ENCODE measurements around the gene RFX8.
"Not testable (repeated sequence)": the region's sequence is repeated elsewhere in the genome, so short reads cannot be mapped to it uniquely, and the experiment has no call there.

RFX8 gene

DNA sequence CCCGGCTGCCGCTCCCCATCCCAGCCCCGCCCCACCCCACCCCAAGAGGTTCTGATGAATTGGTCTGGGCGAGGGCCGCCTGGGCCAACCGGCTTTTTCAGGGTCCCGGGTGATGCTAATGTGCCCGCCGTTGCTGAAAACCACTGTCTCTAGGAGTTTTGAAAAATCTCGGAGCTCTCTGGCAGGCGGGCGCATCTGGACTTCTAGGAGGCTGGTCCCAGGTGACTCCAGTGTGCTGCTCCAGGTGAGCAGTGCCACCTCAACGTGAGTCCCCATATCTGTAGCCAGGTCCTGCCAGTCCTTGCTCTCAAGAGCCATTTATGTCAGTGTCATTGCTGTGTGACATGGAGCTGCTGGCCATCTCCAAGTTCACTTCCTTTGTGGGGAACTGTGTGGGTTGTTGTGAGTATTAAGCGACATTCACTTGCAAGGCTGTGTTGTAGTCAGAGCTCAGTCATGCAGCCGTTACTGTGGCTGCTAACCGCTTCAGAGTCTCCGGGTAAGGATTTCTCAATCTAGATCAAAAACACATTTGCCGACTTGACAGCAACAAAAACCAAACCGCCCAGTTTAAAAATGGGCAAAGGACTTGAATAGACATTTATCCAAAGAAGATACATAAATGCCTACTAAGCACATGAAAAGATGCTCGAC is at the start of gene RFX8:
Gene RFX8, minus strand, starts transcription at position 382 of the 654 bp plus-strand sequence. CDS start 8,264 bp downstream, outside the sequence.
- peaks cover 22% of the 10 kb centered on the region for H3K27me3 Mint-ChIP-seq
- peak within 1 kb of the TSS; percentile 74 for H3K4me3 Mint-ChIP-seq
- no peaks in the 10 kb centered on the region for H3K9me3 Mint-ChIP-seq
- H3K36me3 Mint-ChIP-seq, result no peaks in the 10 kb centered on the region
- H3K4me1 Mint-ChIP-seq, result peaks cover 10% of the 10 kb centered on the region
- ATAC-seq, result peak; percentile 79
- no peak within 1 kb of the TSS for H3K27ac Mint-ChIP-seq

DNA sequence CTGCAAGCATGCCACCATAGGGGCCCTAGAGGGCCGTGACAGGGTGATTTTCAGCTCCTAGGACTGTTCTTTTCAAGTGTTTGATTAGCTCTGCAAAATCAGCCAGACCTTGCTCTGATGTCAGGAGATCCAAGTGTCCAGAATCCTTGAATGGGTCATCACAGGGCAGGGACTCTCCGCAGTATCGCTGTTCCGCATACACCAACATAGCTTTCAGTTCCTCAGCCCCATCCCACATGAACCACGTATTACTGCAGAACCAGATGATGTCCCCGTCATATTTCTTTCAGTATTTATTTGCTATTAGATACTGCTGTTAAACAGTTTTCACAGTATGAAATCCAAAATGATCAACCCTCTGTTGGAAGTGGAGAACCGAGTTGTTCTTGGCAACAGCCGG is 46.6 kb upstream of the RFX8 start:
- no peaks in the 10 kb centered on the region for H3K36me3 Mint-ChIP-seq
- peak; percentile 82 for ATAC-seq
- peaks cover 17% of the 10 kb centered on the region for H3K27me3 Mint-ChIP-seq
- peaks cover 4% of the 10 kb centered on the region for H3K9me3 Mint-ChIP-seq
- H3K4me1 Mint-ChIP-seq, result peaks cover 21% of the 10 kb centered on the region
- no peak overlapping the region for H3K4me3 Mint-ChIP-seq
- H3K27ac Mint-ChIP-seq, result no peak overlapping the region

DNA sequence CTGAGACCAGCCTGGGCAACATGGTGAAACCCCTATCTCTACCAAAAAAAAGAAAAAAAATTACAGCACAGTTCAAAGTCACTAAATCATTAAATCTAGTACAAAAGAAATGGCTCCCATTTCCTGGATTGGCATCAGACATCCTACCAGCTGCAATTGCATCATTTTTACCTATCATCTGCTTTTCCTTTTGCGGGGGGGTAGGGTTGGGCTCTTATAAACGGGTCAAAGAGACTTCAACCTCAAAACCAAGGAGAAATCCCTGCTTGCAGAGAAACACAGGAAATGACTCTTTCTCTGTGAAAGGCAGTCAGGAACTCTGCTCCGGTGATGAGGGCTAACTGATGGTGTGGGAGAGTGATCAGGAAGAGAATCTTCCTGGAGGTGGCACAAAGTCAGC is 45.3 kb upstream of the RFX8 start:
- Mint-ChIP-seq H3K27ac (no peak overlapping the region), H3K27me3 (peaks cover 5% of the 10 kb centered on the region), H3K4me1 (peaks cover 21% of the 10 kb centered on the region), H3K36me3 (no peaks in the 10 kb centered on the region), H3K9me3 (peaks cover 4% of the 10 kb centered on the region), H3K4me3 (no peak overlapping the region)
- ATAC-seq, result no peak

DNA sequence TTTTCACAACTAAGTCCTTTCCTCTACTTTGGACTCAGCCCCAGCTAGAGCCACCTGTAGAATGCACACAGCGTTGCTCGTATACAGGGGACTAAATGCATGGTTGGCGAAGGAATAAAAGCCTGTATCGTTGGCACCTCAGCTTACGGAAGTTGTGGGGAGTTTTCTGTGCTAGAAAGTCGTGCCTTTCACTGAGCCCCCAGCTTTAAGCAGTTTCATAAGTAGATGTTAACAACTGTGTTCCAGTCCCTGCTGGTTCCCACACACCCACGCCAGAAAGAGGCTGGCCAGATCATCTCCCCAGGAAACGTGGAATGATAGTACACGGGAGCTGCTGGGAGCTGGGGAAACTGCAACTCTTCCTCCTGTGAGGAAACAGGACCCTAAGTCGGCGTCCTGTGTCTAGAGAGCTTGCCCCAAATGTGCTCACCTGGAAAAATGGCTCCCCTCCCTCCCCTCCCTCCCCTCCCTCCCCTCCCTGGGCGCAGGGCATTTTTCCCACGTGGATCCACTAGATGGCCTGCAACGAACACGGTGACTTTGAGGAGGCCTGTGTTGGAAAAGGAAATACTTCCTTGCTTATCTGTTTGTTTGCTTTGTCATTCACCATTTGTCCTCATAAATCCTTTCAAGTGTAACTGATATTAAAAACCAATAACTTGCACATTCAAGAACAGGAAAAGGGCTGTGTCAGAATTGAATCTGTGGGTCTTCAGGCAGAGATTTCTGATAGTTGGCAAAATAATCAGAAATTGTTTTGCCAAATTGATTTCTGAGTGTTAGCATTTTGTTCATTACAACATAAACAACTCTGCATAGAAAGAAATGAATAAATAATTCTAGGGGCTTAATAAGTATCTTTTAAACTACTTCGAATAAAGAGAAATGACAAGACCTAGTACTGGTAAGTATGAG is 43.9 kb upstream of the RFX8 start:
- Mint-ChIP-seq H3K9me3 (peaks cover 7% of the 10 kb centered on the region), H3K4me3 (no peak overlapping the region), H3K36me3 (peaks cover 4% of the 10 kb centered on the region), H3K4me1 (peaks cover 21% of the 10 kb centered on the region), H3K27ac (peak overlapping the region; percentile 38), H3K27me3 (no peaks in the 10 kb centered on the region)
- ATAC-seq, result peak; percentile 8

DNA sequence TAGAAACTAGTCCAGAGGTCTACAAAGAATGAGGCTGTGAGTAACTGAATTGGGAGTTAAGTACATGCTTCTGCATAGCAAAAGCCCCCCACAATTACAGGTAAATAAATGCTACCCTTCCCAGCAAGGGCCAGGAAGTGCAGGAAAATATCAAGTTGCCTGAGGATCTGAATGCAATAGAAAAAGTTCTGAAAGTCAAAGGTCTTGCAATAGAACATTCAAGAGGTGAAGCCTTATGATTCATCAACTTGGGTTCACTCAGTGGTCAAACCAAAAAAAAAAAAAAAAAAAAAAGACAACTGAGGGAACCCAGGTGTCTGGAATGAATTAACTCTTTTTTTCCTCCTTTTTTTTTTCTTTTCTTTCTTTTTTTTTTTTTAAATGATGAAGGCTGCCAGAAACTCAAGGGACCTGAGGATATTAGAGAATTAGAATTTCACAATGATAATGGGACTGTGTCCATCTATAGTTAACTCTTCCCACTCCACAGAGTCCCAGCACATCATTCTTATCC is 42.9 kb upstream of the RFX8 start:
- peaks cover 4% of the 10 kb centered on the region for H3K36me3 Mint-ChIP-seq

DNA sequence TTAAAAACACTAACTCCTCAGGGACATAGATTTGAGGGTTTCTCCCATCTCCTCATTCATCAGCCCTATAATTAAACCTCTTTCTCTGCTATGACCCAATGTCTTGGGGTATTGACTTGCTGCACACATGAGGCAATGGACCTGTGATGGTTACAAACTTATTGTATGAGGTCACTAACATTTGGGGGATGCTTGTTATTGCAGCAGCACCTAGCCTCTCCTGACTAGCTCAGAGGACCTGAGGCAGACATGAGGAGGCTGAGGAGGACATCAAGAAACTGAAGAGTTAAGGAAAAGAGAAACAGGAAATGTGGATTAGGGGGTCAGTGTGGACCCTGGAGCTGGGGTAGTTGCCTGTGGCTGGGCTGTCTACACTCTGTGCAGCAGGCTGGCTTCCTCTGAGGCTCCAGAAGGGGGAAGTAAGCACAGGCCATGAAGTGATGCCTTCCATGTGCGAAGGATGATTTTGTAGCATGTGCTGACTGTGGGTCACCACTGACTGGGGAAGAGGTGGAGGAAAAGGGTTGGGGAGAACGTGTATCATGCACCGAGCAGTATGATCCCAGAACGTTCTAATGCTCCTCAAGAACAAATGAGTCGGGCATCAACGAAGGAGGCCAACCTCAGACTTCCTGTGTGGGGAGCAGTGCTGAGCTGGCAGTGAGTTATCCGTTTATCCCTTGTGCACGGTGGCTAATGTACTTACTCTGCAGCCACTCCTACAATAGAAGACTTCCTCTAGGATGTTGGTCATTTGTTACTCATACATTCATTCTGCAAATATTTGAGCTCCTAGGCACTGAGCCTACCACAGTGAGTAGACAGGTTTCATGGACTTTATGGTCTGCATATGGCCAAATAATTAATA is 42.1 kb upstream of the RFX8 start:
- Mint-ChIP-seq H3K4me3 (no peak overlapping the region), H3K4me1 (peaks cover 21% of the 10 kb centered on the region), H3K27ac (no peak overlapping the region), H3K36me3 (peaks cover 4% of the 10 kb centered on the region), H3K27me3 (no peaks in the 10 kb centered on the region), H3K9me3 (peaks cover 7% of the 10 kb centered on the region)
- ATAC-seq, result no peak

More for the DNA sequence above, 42.9 kb upstream of the RFX8 start:
- Mint-ChIP-seq H3K4me1 (peaks cover 21% of the 10 kb centered on the region), H3K4me3 (no peak overlapping the region), H3K9me3 (peaks cover 7% of the 10 kb centered on the region), H3K27me3 (no peaks in the 10 kb centered on the region), H3K27ac (no peak overlapping the region)
- ATAC-seq, result no peak

DNA sequence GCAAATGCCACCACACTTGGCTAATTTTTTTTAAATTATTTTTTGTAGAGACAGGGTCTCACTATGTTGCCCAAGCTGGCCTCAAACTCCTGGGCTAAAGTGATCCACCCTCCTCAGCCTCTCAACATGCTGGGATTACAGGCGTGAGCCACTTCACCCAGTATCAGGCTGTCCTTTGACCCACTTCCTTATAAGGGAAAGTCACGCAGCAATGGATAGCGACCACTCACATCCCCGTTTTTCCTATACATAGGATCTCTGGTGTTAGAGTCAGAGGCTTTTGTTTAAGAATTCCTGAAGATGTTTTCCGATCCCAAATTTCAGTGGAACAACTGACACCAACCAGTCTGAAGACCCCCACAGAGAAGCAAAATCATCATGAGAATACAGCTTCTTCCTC is 41.4 kb upstream of the RFX8 start:
- no peak for ATAC-seq
- H3K4me1 Mint-ChIP-seq, result peaks cover 16% of the 10 kb centered on the region
- H3K27ac Mint-ChIP-seq, result no peak overlapping the region
- peaks cover 7% of the 10 kb centered on the region for H3K9me3 Mint-ChIP-seq
- no peak overlapping the region for H3K4me3 Mint-ChIP-seq
- H3K27me3 Mint-ChIP-seq, result no peaks in the 10 kb centered on the region
- H3K36me3 Mint-ChIP-seq, result peaks cover 4% of the 10 kb centered on the region

DNA sequence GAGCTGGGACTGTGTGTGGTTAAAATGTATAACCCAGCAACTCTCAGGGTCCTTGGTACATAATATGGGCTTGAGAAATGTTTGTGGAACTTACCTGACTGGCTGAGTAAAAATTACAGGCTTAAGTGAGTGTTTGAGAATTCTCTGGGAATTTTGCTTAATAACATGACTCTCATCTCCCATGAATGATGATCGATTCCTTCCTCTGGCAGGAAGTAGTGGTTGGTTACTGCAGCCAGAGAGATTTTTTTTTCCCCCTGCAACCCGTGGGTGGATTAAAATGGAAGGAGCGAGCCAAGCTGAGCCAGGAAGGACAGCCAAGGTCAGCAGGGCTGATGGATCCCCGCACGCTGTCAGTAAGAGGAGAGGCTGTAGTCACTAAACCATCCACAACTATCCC is 40.6 kb upstream of the RFX8 start:
- H3K27ac Mint-ChIP-seq, result no peak overlapping the region
- ATAC-seq, result no peak
- H3K36me3 Mint-ChIP-seq, result peaks cover 4% of the 10 kb centered on the region
- no peaks in the 10 kb centered on the region for H3K27me3 Mint-ChIP-seq
- peaks cover 15% of the 10 kb centered on the region for H3K4me1 Mint-ChIP-seq
- peaks cover 7% of the 10 kb centered on the region for H3K9me3 Mint-ChIP-seq
- no peak overlapping the region for H3K4me3 Mint-ChIP-seq

DNA sequence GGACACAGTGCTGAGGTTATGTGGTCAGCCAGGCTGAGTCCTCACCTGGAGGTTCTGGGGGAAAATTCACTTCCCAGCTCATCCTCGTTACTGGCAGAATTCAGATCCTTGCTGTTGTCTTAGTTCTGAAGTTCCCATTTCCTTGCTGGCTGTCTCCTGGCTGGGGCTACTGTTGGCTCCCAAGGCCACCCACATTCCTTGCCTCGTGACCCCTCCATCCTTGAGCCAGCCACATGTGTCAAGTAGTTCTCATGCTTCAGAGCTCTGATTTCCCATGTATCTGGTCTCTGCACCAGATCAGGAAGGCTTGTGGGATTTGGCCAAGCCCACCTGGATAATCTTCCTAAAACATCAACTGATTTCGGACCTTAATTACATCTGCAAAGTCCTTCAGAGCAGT is 38.1 kb upstream of the RFX8 start:
- Mint-ChIP-seq H3K36me3 (peaks cover 4% of the 10 kb centered on the region), H3K27me3 (no peaks in the 10 kb centered on the region), H3K4me3 (no peak overlapping the region), H3K27ac (no peak overlapping the region), H3K9me3 (peaks cover 7% of the 10 kb centered on the region), H3K4me1 (peaks cover under 1% of the 10 kb centered on the region)
- ATAC-seq, result no peak

DNA sequence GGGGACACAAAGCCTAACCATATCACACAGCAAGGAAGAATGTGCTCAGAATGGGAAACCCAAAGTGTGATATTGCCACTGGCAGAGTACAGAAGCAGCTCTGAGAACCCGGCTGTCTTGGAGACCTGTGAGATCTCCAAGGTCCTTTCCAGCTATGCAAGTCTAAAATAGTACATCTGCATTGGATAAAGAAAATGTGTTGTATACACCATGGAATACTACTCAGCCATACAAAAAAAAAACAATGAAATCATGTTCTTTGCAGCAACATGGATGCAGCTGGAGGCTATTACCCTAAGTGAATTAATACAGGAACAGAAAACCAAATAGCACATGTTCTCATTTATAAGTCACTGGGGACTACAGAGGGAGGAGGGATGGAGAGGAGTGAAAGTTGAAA is 36.5 kb upstream of the RFX8 start:
- no peak for ATAC-seq
- H3K4me3 Mint-ChIP-seq, result no peak overlapping the region

DNA sequence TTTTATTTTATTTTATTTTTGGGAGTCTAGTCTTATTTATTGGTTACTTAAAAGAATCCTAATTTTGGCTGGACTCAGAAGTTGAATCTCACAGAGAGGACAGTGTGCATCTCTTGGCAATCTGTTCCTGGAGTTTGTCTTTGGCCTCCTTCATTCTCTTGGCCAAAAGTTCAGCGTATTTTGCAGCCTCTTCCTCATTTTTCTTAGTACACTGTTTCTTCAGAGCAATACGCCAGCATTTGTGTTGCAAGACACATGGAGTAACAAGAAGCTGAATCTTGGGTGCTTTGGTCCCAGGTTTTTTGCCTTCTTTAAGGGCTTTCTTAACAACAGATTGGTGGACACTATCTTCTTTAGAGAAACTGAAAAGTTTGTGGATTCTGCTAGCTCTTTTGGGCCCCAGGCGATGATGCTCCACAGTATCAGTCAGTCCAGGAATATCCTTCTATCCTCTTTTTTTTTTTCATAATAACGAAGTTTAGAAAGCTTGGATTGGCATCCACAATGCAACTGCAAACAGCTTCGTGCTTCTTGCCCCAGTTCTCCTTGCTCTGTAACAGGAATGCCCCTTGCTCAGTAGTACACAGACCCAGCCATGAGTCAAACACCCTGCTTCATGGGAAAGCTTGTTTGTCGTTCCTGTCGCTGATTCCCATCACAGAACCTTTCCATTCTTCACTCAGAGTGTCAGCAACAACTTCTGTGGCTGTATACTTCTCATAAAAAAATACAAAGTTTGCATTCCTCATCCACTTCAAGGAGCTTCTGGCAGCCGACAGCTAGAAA is 34.8 kb upstream of the RFX8 start:
- H3K4me3 Mint-ChIP-seq, result no peak overlapping the region
- ATAC-seq, result no peak
- peaks cover 4% of the 10 kb centered on the region for H3K36me3 Mint-ChIP-seq
- peaks cover 6% of the 10 kb centered on the region for H3K9me3 Mint-ChIP-seq
- H3K27me3 Mint-ChIP-seq, result no peaks in the 10 kb centered on the region
- H3K4me1 Mint-ChIP-seq, result peaks cover 6% of the 10 kb centered on the region
- H3K27ac Mint-ChIP-seq, result no peak overlapping the region

More for the DNA sequence above, 36.5 kb upstream of the RFX8 start:
- Mint-ChIP-seq H3K9me3 (peaks cover 6% of the 10 kb centered on the region), H3K27ac (peak overlapping the region; percentile 18), H3K27me3 (no peaks in the 10 kb centered on the region), H3K36me3 (peaks cover 4% of the 10 kb centered on the region), H3K4me1 (peaks cover 6% of the 10 kb centered on the region)

DNA sequence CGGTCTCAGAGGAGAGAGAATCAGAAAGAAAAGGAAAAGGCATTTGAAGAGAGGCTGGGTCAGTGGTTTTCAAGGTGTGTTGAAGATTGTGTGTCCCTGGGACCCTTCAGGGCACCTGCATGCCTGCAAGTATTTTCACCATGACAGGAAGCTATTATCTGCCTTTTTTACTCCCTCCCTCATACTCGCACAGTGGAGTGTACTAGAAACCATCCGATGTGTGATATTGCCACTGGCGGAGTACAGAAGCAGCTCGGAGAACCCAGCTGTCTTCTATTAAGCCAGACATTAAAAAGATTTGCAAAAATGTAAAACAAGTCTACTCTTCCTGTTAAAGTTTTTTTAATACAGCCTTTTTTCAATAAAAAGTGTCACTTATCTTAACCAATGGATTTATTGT is 33.7 kb upstream of the RFX8 start:
- Mint-ChIP-seq H3K4me1 (peaks cover 6% of the 10 kb centered on the region), H3K27ac (no peak overlapping the region), H3K27me3 (no peaks in the 10 kb centered on the region), H3K36me3 (no peaks in the 10 kb centered on the region), H3K9me3 (peaks cover 3% of the 10 kb centered on the region), H3K4me3 (no peak overlapping the region)
- no peak for ATAC-seq

DNA sequence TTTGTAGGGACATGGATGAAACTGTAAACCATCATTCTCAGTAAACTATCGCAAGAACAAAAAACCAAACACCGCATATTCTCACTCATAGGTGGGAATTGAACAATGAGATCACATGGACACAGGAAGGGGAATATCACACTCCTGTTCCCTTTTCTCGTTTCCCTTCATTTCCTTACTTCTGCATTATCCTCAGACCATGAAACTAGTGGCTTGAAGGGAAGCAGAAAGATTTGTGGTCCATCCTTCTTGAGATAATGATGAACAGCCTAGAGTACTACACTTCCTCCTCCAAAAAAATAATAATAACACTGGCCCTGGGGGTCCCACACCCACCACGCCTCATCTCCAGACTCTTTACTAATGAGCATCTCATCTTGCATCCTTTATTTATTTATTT is 30.4 kb upstream of the RFX8 start:
- peaks cover 18% of the 10 kb centered on the region for H3K4me1 Mint-ChIP-seq
- not testable (repeated sequence) for H3K36me3 Mint-ChIP-seq, H3K4me3 Mint-ChIP-seq, H3K9me3 Mint-ChIP-seq, ATAC-seq, H3K27me3 Mint-ChIP-seq, H3K27ac Mint-ChIP-seq

DNA sequence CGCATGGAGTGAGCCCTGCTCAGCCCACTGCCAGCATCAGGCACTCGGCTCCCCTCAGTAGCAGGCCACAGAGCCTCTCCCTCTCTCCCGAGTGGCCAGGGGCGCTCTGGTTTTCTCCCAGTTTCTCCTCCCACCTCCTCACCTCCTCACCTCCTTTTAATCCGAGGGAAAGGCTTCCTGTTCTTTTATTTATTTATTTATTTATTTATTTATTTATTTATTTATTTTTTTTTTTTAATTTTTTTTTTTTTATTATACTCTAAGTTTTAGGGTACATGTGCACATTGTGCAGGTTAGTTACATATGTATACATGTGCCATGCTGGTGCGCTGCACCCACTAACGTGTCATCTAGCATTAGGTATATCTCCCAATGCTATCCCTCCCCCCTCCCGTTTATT is 29.8 kb upstream of the RFX8 start:
- ATAC-seq, H3K27me3 Mint-ChIP-seq, H3K27ac Mint-ChIP-seq, H3K36me3 Mint-ChIP-seq, H3K4me3 Mint-ChIP-seq, H3K9me3 Mint-ChIP-seq: not testable (repeated sequence)
- H3K4me1 Mint-ChIP-seq, result peaks cover 18% of the 10 kb centered on the region

Measured in stimulated activated memory B cell treated with anti-CD40 and anti-IgM and Interleukin-4, amounts not matched to agents 10 μg/mL and 1 μg/mL and 100 μg/mL, for 72 hours (primary cell).